HL-60 (cell line): ENCODE results near the gene COQ2.

Experiments used
- DNase-seq, 2 experiments: peaks; one replicate each; pipeline ENCODE4 v3.0.0-alpha.2; 2010 to 2020; ENCODE audit warnings: low read depth in 1 of 2, low spot score in 1 of 2
- H3K27ac ChIP-seq: fragments of 250-450 bp; sonication (Bioruptor Pico); replicated peaks from 2 replicates; pipeline ENCODE4 v1.5.1; 2020; ENCODE audit warnings: mild to moderate bottlenecking, moderate library complexity
- H3K27me3 ChIP-seq: fragments of 250-450 bp; sonication (Bioruptor Pico); 2 replicates; pipeline ENCODE4 v1.5.1; 2021; ENCODE audit warnings: mild to moderate bottlenecking, moderate library complexity; ENCODE audit not compliant: insufficient read depth, poor library complexity, severe bottlenecking
- H3K4me3 ChIP-seq: replicated peaks from 2 replicates; pipeline ENCODE4 v1.5.1; 2011; ENCODE audit warnings: mild to moderate bottlenecking, control low read depth, low read length; ENCODE audit not compliant: insufficient read depth
- GABPA ChIP-seq: IDR thresholded peaks from 2 replicates; pipeline ENCODE4 v1.6.1; 2012; ENCODE audit warnings: low read depth
- POLR2AphosphoS5 ChIP-seq: IDR thresholded peaks from 2 replicates; pipeline ENCODE4 v1.6.1; 2012; ENCODE audit warnings: low read depth
- REST ChIP-seq: IDR thresholded peaks from 2 replicates; pipeline ENCODE4 v1.6.1; 2012; ENCODE audit warnings: low read depth; ENCODE audit not compliant: insufficient replicate concordance
- SPI1 ChIP-seq: IDR thresholded peaks from 2 replicates; pipeline ENCODE4 v1.6.1; 2012; ENCODE audit warnings: low read depth, mild to moderate bottlenecking, borderline replicate concordance
- TF ChIP-seq, protein P1 (sequence below): IDR thresholded peaks from one replicate; pipeline ENCODE4 v1.5.1; 2011; ENCODE audit warnings: low read length, control low read depth, inconsistent platforms; ENCODE audit not compliant: insufficient read depth

COQ2 gene

GRCh38 chr4:83229791-83230190 is 54.8 kb downstream of the COQ2 start:
- TF ChIP-seq GABPA (no peak), POLR2AphosphoS5 (no peak), REST (no peak), SPI1 (no peak)
- TF ChIP-seq, protein P1, sequence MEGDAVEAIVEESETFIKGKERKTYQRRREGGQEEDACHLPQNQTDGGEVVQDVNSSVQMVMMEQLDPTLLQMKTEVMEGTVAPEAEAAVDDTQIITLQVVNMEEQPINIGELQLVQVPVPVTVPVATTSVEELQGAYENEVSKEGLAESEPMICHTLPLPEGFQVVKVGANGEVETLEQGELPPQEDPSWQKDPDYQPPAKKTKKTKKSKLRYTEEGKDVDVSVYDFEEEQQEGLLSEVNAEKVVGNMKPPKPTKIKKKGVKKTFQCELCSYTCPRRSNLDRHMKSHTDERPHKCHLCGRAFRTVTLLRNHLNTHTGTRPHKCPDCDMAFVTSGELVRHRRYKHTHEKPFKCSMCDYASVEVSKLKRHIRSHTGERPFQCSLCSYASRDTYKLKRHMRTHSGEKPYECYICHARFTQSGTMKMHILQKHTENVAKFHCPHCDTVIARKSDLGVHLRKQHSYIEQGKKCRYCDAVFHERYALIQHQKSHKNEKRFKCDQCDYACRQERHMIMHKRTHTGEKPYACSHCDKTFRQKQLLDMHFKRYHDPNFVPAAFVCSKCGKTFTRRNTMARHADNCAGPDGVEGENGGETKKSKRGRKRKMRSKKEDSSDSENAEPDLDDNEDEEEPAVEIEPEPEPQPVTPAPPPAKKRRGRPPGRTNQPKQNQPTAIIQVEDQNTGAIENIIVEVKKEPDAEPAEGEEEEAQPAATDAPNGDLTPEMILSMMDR: no peak
- H3K27me3 ChIP-seq: no peaks in the 10 kb centered on the region
- no peak overlapping the region for H3K4me3 ChIP-seq
- no peak for DNase-seq
- H3K27ac ChIP-seq: no peak overlapping the region

DNA sequence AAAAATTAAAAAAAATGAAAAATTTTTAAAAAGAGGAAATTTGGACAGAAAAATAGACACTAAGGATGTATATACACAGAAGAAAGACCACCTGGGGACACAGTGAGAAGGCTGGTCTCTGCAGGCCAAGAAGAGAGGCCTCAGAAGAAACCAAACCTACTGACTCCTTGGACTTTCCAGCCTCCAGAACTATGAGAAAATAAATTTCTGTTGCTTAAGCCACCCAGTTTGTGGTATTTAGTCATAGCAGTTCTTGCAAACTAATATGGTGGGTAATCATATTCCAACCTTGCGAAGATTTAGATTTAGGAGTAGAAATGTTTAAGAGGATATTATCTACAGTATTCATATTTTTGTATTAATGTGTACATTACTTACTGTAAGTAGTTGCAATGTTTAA is 56.4 kb downstream of the COQ2 start:
- no peaks in the 10 kb centered on the region for H3K27me3 ChIP-seq
- no peak for DNase-seq
- TF ChIP-seq SPI1: no peak
- no peak for TF ChIP-seq GABPA
- TF ChIP-seq, protein P1: no peak
- no peak for TF ChIP-seq REST
- no peak overlapping the region for H3K4me3 ChIP-seq
- H3K27ac ChIP-seq: no peak overlapping the region

GRCh38 chr4:83224502-83225197 is 59.9 kb downstream of the COQ2 start:
- H3K4me3 ChIP-seq: no peak overlapping the region
- H3K27ac ChIP-seq: no peak overlapping the region
- TF ChIP-seq REST: no peak
- TF ChIP-seq GABPA: no peak
- TF ChIP-seq, protein P1: no peak
- no peak for TF ChIP-seq POLR2AphosphoS5
- no peak; the same call in 1 of the 2 replicates for TF ChIP-seq SPI1
- no peaks in the 10 kb centered on the region for H3K27me3 ChIP-seq
- no peak for DNase-seq
